Activated naive CD8-positive, alpha-beta T cell treated with anti-CD3 and anti-CD28 coated beads, Interleukin-2, amount 50 U/mL, for 24 hours (primary cell): Measurements from ENCODE around the gene PRMT1.

Experiments used
- ATAC-seq: fragments of 150-1000 bp; cut with Tn5 transposase; one replicate; pipeline ENCODE4 v1.10.0; 2021
- DNase-seq: peaks from one replicate; pipeline ENCODE4 v3.0.0; 2021
- H3K27ac Mint-ChIP-seq: one replicate; pipeline ENCODE4 v1.8.0; 2021; ENCODE audit warnings: mild to moderate bottlenecking, mixed read lengths
- H3K27me3 Mint-ChIP-seq: one replicate; pipeline ENCODE4 v1.8.0; 2021; ENCODE audit warnings: mixed read lengths
- H3K36me3 Mint-ChIP-seq: one replicate; pipeline ENCODE4 v1.8.0; 2021; ENCODE audit warnings: low read depth, mixed read lengths
- H3K4me1 Mint-ChIP-seq: one replicate; pipeline ENCODE4 v1.8.0; 2021; ENCODE audit warnings: mixed read lengths
- H3K4me3 Mint-ChIP-seq: one replicate; pipeline ENCODE4 v1.8.0; 2021; ENCODE audit warnings: mild to moderate bottlenecking, moderate library complexity, mixed read lengths
- H3K9me3 Mint-ChIP-seq: one replicate; pipeline ENCODE4 v1.8.0; 2021; ENCODE audit warnings: mixed read lengths

Gene PRMT1

DNA sequence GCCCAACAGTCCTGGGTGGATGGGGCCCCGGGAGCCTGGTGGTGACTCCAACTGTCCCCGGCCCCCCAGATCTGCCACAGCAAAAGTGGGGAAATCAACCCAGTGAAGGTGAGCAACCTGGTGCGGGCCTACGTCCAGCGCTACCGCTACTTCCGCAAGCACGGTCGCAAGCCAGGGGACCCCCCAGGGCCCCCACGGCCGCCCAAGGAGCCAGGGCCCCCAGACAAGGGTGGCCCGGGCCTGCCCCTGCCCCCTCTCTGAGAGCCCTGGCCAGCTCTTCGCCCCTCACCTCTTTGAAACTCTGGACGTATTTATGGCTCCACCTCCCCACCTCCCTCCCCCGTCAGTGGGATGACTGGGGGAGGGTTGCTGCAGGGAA lies 18.9 kb upstream of the PRMT1 start:
- Mint-ChIP-seq H3K27ac (no peak overlapping the region), H3K36me3 (peaks cover 33% of the 10 kb centered on the region), H3K4me1 (peaks cover 9% of the 10 kb centered on the region), H3K4me3 (no peak overlapping the region), H3K9me3 (no peaks in the 10 kb centered on the region), H3K27me3 (no peaks in the 10 kb centered on the region)
- ATAC-seq, result no peak
- DNase-seq, result no peak

GRCh38 chr19:49658566-49659442 lies 18.3 kb upstream of the PRMT1 start:
- ATAC-seq (no peak), DNase-seq (no peak)
- Mint-ChIP-seq H3K4me1 (peaks cover 14% of the 10 kb centered on the region), H3K9me3 (no peaks in the 10 kb centered on the region), H3K27ac (peak overlapping the region; percentile 35), H3K27me3 (no peaks in the 10 kb centered on the region), H3K36me3 (peaks cover 31% of the 10 kb centered on the region), H3K4me3 (no peak overlapping the region)

DNA sequence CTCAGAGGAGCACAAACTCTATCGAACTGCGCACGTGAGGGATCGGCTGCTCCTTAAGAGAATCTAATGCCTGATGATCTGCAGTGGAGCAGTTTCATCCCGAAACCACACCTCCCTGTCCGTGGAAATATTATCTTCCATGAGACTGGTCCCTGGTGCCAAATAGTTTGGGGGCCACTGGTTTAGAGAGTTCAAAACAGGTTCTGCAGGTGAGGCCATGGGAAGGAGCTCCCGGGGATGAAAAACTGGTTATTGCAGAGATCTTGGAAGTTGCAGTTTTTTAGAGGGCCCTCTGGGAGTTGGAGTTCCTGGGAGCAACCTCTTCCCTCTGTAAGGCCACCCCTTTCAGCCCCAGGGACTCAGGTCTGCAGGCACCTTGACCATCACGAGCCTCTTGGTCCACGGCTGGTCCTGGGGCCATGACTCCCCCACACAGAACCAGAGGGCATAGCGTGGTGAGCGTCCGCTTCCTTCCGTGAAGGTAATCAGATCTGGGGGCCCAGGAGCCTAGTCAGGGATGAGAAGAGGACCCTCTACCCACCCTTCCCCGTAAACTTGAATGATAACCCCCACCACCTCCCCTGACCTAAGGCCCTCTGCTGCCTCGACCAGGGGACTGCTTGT lies 16.6 kb upstream of the PRMT1 start:
- no peak for ATAC-seq
- H3K9me3 Mint-ChIP-seq, result no peaks in the 10 kb centered on the region
- H3K4me1 Mint-ChIP-seq, result peaks cover 20% of the 10 kb centered on the region
- H3K4me3 Mint-ChIP-seq, result no peak overlapping the region
- no peak overlapping the region for H3K27ac Mint-ChIP-seq
- DNase-seq, result no peak
- no peaks in the 10 kb centered on the region for H3K27me3 Mint-ChIP-seq
- peaks cover 27% of the 10 kb centered on the region for H3K36me3 Mint-ChIP-seq

DNA sequence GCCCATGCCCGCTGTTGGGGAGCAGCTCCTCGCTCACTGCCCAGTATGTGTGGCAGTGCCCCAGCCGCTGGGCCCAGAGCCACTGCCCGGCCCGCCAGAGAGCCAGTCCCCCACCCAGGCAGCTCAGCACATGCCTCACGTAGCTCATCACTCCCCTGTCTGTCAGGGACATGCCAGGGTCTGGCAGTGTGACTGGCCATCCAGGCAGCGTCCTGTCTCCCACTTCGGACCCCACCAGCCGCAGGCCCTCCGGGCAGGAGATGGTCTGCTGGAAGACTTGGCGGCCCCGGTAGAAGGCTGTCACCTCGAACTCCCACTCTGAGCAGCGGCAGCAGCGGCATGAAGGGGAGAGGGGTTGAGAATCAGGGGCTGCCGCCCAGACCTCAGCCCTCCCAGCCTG lies 15.1 kb upstream of the PRMT1 start:
- ATAC-seq, result no peak
- H3K4me3 Mint-ChIP-seq, result no peak overlapping the region

DNA sequence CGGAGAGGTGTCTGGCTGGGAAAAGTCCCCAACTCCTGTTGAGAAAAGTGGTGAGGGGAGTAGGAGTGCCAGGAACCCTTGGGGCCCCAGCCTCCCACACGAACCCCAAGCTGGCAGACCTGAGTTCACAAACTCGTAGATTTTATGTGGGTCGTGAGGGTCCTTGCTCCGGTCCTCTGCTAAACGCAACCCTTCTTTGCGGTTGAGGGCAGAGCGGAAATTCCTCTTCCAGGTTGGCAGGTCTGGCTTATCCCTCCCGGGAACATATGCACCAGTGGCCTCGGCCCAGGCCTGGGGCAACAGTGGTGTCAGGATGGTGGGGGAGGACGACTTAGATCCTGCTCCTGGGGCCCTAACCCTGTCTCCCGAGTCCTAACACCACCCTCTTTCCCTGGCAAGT lies 13.8 kb upstream of the PRMT1 start:
- Mint-ChIP-seq H3K36me3 (peaks cover 24% of the 10 kb centered on the region), H3K4me3 (peak overlapping the region; percentile 100), H3K27me3 (peaks cover 2% of the 10 kb centered on the region), H3K4me1 (peaks cover 36% of the 10 kb centered on the region), H3K9me3 (no peaks in the 10 kb centered on the region), H3K27ac (no peak overlapping the region)
- no peak for ATAC-seq
- no peak for DNase-seq

More for the DNA sequence above, 15.1 kb upstream of the PRMT1 start:
- DNase-seq, result no peak
- H3K36me3 Mint-ChIP-seq, result peaks cover 25% of the 10 kb centered on the region
- no peaks in the 10 kb centered on the region for H3K9me3 Mint-ChIP-seq
- H3K27me3 Mint-ChIP-seq, result peaks cover 2% of the 10 kb centered on the region
- H3K27ac Mint-ChIP-seq, result no peak overlapping the region
- H3K4me1 Mint-ChIP-seq, result peaks cover 29% of the 10 kb centered on the region

GRCh38 chr19:49664171-49665035 lies 12.7 kb upstream of the PRMT1 start:
- peak; percentile 95 for DNase-seq
- peaks cover 22% of the 10 kb centered on the region for H3K36me3 Mint-ChIP-seq
- H3K27ac Mint-ChIP-seq, result peak overlapping the region; percentile 95

DNA sequence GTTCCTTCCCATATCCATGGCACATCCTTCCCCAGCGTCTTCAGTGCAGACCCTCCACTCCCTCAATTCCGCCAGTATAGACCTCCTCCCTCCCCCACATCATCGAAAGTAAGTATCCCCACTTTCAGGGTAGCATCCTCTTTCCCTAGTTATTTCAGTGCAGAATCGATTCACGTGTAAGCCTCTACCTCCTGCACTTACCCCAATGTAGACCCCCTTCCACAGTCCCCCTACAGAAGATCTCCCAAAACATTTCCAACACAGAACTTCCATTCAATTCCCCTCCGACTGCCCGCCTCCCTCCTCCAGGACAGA lies 12.1 kb upstream of the PRMT1 start:
- peaks cover 23% of the 10 kb centered on the region for H3K36me3 Mint-ChIP-seq
- ATAC-seq, result no peak
- peak overlapping the region; percentile 100 for H3K4me3 Mint-ChIP-seq

More at GRCh38 chr19:49664171-49665035, 12.7 kb upstream of the PRMT1 start:
- peaks cover 2% of the 10 kb centered on the region for H3K27me3 Mint-ChIP-seq
- H3K9me3 Mint-ChIP-seq, result no peaks in the 10 kb centered on the region
- H3K4me1 Mint-ChIP-seq, result peaks cover 36% of the 10 kb centered on the region
- H3K4me3 Mint-ChIP-seq, result peak overlapping the region; percentile 100
- peak; percentile 64 for ATAC-seq

GRCh38 chr19:49665351-49666119 lies 11.5 kb upstream of the PRMT1 start, which contains the start of the genes BCL2L12 and IRF3:
TSS of gene BCL2L12 (plus strand) at chr19:49665933. CDS start at chr19:49666693, 760 bp downstream.
TSS of gene IRF3 (minus strand) at chr19:49665857. CDS start at chr19:49664838, 1,019 bp downstream.
- Mint-ChIP-seq H3K4me3 (peak within 1 kb of the TSS; percentile 100), H3K27ac (peak within 1 kb of the TSS; percentile 95), H3K4me1 (peaks cover 36% of the 10 kb centered on the region), H3K27me3 (peaks cover 2% of the 10 kb centered on the region), H3K9me3 (no peaks in the 10 kb centered on the region), H3K36me3 (peaks cover 19% of the 10 kb centered on the region)
- DNase-seq (peak; percentile 100), ATAC-seq (peak; percentile 88)

More for the DNA sequence above, 12.1 kb upstream of the PRMT1 start:
- Mint-ChIP-seq H3K9me3 (no peaks in the 10 kb centered on the region), H3K27ac (peak overlapping the region; percentile 95), H3K27me3 (peaks cover 2% of the 10 kb centered on the region), H3K4me1 (peaks cover 36% of the 10 kb centered on the region)
- DNase-seq, result no peak

GRCh38 chr19:49666120-49666444 lies 11.0 kb upstream of the PRMT1 start:
- peak overlapping the region; percentile 95 for H3K27ac Mint-ChIP-seq
- peaks cover 36% of the 10 kb centered on the region for H3K4me1 Mint-ChIP-seq
- DNase-seq (no peak), ATAC-seq (no peak)
- peak overlapping the region; percentile 100 for H3K4me3 Mint-ChIP-seq
- H3K9me3 Mint-ChIP-seq, result no peaks in the 10 kb centered on the region
- H3K36me3 Mint-ChIP-seq, result peaks cover 19% of the 10 kb centered on the region
- H3K27me3 Mint-ChIP-seq, result peaks cover 2% of the 10 kb centered on the region

- DNase-seq (no peak), ATAC-seq (no peak)
- H3K27ac Mint-ChIP-seq, result no peak overlapping the region
- peaks cover 41% of the 10 kb centered on the region for H3K4me1 Mint-ChIP-seq
- no peaks in the 10 kb centered on the region for H3K9me3 Mint-ChIP-seq
- peaks cover 2% of the 10 kb centered on the region for H3K27me3 Mint-ChIP-seq
- peaks cover 20% of the 10 kb centered on the region for H3K36me3 Mint-ChIP-seq
- H3K4me3 Mint-ChIP-seq, result peak overlapping the region; percentile 100
Measured at GRCh38 chr19:49667473-49667872, 9.6 kb upstream of the PRMT1 start.

DNA sequence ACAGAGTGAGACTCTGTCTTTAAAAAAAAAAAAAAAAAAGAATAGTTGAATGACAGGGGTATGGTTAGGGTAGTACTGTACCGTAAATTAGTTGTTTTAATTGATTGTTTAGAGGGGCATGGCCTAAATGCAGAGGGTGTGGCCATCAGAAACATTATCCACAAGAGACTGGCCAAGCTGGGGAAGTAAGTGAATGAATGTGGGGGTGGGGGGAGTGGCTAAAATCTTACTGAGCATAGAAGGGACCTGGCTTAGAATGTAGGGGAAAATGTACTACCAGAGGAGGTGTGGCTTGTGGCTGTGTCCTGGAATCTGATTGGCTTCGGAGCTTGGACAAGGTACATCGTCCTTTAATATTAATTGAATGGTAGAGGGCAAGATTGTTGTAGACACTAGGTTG lies 7.6 kb upstream of the PRMT1 start:
- Mint-ChIP-seq H3K9me3 (no peaks in the 10 kb centered on the region), H3K27ac (no peak overlapping the region), H3K4me1 (peaks cover 26% of the 10 kb centered on the region), H3K36me3 (peaks cover 15% of the 10 kb centered on the region), H3K4me3 (no peak overlapping the region), H3K27me3 (peaks cover 2% of the 10 kb centered on the region)
- ATAC-seq (no peak), DNase-seq (no peak)

- H3K4me1 Mint-ChIP-seq, result peaks cover 24% of the 10 kb centered on the region
- H3K4me3 Mint-ChIP-seq, result no peak overlapping the region
- ATAC-seq (peak; percentile 10), DNase-seq (peak; percentile 85)
- H3K36me3 Mint-ChIP-seq, result peaks cover 13% of the 10 kb centered on the region
- no peaks in the 10 kb centered on the region for H3K9me3 Mint-ChIP-seq
- peak overlapping the region; percentile 16 for H3K27ac Mint-ChIP-seq
- no peaks in the 10 kb centered on the region for H3K27me3 Mint-ChIP-seq
Measured at GRCh38 chr19:49672131-49672919, 4.7 kb upstream of the PRMT1 start.

GRCh38 chr19:49676136-49676783 lies 811 bp upstream of the PRMT1 start:
- H3K27me3 Mint-ChIP-seq, result no peaks in the 10 kb centered on the region
- peak overlapping the region; percentile 95 for H3K27ac Mint-ChIP-seq
- H3K4me1 Mint-ChIP-seq, result peaks cover 52% of the 10 kb centered on the region
- DNase-seq, result no peak
- H3K9me3 Mint-ChIP-seq, result no peaks in the 10 kb centered on the region
- ATAC-seq, result no peak
- H3K36me3 Mint-ChIP-seq, result peaks cover 26% of the 10 kb centered on the region
- H3K4me3 Mint-ChIP-seq, result peak overlapping the region; percentile 98
